ENCODE results near the gene DBNL. TPM values are rescaled to one million over a fixed set of nuclear protein-coding genes. Genes with fewer than 3 reads are reported as not detected.

Gene DBNL
- total RNA-seq, 6 experiments from 2014 or later: 30.7 to 48.1 (median 36.9) TPM

- DNase-seq (peak in 2 of 3 donors; percentile 47 to 51), ATAC-seq (peak in 3 of 4 donors; percentile 4 to 33 (median 9))
- Histone ChIP-seq H3K27me3 (no peaks in the 10 kb centered on the region), H3K9me3 (no peaks in the 10 kb centered on the region), H3K4me3 (no peak overlapping the region), H3K27ac (peak overlapping the region in 2 of 3 donors; percentile 43 to 85), H3K36me3 (peaks cover 0 to 17% (median 10%) of the 10 kb centered on the region in 4 donors), H3K4me1 (peaks cover 0 to 19% (median 3%) of the 10 kb centered on the region in 4 donors)
- WGBS (ENCODE audit: insufficient coverage, low coverage, low lambda C conversion rate, missing lambda C conversion rate): 61% methylated on average over 7 of the region's 8 CpGs
- intact Hi-C loops (cut with DNase I): no loop called here
- no peak for TF ChIP-seq CTCF (IDR thresholded peaks at IDR 0.05)
- no peak for TF ChIP-seq POLR2A (IDR thresholded peaks at IDR 0.05)
Measured at GRCh38 chr7:44046321-44047061, 2.0 kb downstream of the DBNL start.

- TF ChIP-seq POLR2A (IDR thresholded peaks at IDR 0.05) (no peak), CTCF (IDR thresholded peaks at IDR 0.05) (no peak)
- Histone ChIP-seq H3K4me3 (no peak overlapping the region), H3K36me3 (peaks cover 0 to 31% (median 18%) of the 10 kb centered on the region in 4 donors), H3K4me1 (peaks cover 0 to 19% (median 3%) of the 10 kb centered on the region in 4 donors), H3K9me3 (no peaks in the 10 kb centered on the region), H3K27me3 (no peaks in the 10 kb centered on the region), H3K27ac (no peak overlapping the region)
- ATAC-seq (no peak), DNase-seq (peak in 2 of 3 donors; percentile 33 to 38)
- WGBS (ENCODE audit: insufficient coverage, low coverage, low lambda C conversion rate, missing lambda C conversion rate): 85% methylated on average over 2 of the region's 7 CpGs
- intact Hi-C loops (cut with DNase I): no loop called here
Measured at GRCh38 chr7:44048031-44048795, 3.7 kb downstream of the DBNL start.

GRCh38 chr7:44050121-44050914 lies 5.8 kb downstream of the DBNL start:
- no peak for TF ChIP-seq POLR2A (IDR thresholded peaks at IDR 0.05)
- TF ChIP-seq CTCF (IDR thresholded peaks at IDR 0.05): no peak
- Histone ChIP-seq H3K27ac (no peak overlapping the region), H3K36me3 (peaks cover 0 to 34% (median 21%) of the 10 kb centered on the region in 4 donors), H3K4me3 (no peak overlapping the region), H3K9me3 (no peaks in the 10 kb centered on the region), H3K4me1 (peaks cover 0 to 12% (median 0%) of the 10 kb centered on the region in 4 donors), H3K27me3 (no peaks in the 10 kb centered on the region)
- peak in 1 of 4 donors; percentile 20 for ATAC-seq
- intact Hi-C loops (cut with DNase I): no loop called here
- DNase-seq: peak in 2 of 3 donors; percentile 27 to 36
- WGBS (ENCODE audit: insufficient coverage, low coverage, low lambda C conversion rate, missing lambda C conversion rate): 80% methylated on average over 5 of the region's 14 CpGs

- TF ChIP-seq CTCF (IDR thresholded peaks at IDR 0.05): no peak
- no peak for TF ChIP-seq POLR2A (IDR thresholded peaks at IDR 0.05)
- Histone ChIP-seq H3K27ac (no peak overlapping the region), H3K4me1 (peaks cover 0 to 4% (median 0%) of the 10 kb centered on the region in 4 donors), H3K9me3 (no peaks in the 10 kb centered on the region), H3K27me3 (no peaks in the 10 kb centered on the region), H3K36me3 (peaks cover 0 to 34% (median 24%) of the 10 kb centered on the region in 4 donors), H3K4me3 (no peak overlapping the region)
- no peak for ATAC-seq
- DNase-seq: peak in 2 of 3 donors; percentile 13 to 28
- WGBS (ENCODE audit: insufficient coverage, low coverage, low lambda C conversion rate, missing lambda C conversion rate): 87% methylated on average over 3 of the region's 8 CpGs
- intact Hi-C loops (cut with DNase I): no loop called here
Measured at GRCh38 chr7:44050915-44051560, 6.5 kb downstream of the DBNL start.

Data from right lobe of liver (tissue), 6 donors.